Stimulated activated naive CD8-positive, alpha-beta T cell treated with anti-CD3 and anti-CD28 coated beads, Interleukin-15, amount 100 ng/mL, for 72 hours (primary cell): ENCODE results near the gene CTRL.

Experiments
- ATAC-seq: fragments of 150-1000 bp; cut with Tn5 transposase; 2 replicates; pipeline ENCODE4 v1.10.0; 2021; ENCODE audit warnings: mild to moderate bottlenecking, moderate library complexity
- DNase-seq, 2 donors: peaks; one replicate each; pipeline ENCODE4 v3.0.0; 2021 to 2022
- H3K27ac Mint-ChIP-seq, 2 donors: one replicate each; pipeline ENCODE4 v1.8.0; 2022; ENCODE audit warnings: mild to moderate bottlenecking in 2 of 2, mixed read lengths in 2 of 2, moderate library complexity in 2 of 2
- H3K27me3 Mint-ChIP-seq: one replicate; pipeline ENCODE4 v1.8.0; 2022; ENCODE audit warnings: mixed read lengths
- H3K4me1 Mint-ChIP-seq: one replicate; pipeline ENCODE4 v1.8.0; 2022; ENCODE audit warnings: mild to moderate bottlenecking, mixed read lengths
- H3K4me3 Mint-ChIP-seq, 2 donors: one replicate each; pipeline ENCODE4 v1.8.0; 2022; ENCODE audit warnings: mild to moderate bottlenecking in 2 of 2, mixed read lengths in 2 of 2, moderate library complexity in 1 of 2
- H3K9me3 Mint-ChIP-seq, 2 donors: one replicate each; pipeline ENCODE4 v1.8.0; 2022; ENCODE audit warnings: mixed read lengths in 2 of 2

Gene CTRL

GRCh38 chr16:67902831-67903230, 28.8 kb downstream of the CTRL start:
- no peaks in the 10 kb centered on the region for H3K9me3 Mint-ChIP-seq
- H3K27ac Mint-ChIP-seq, result no peak overlapping the region
- DNase-seq (no peak), ATAC-seq (no peak)
- H3K27me3 Mint-ChIP-seq, result no peaks in the 10 kb centered on the region
- peaks cover 7% of the 10 kb centered on the region for H3K4me1 Mint-ChIP-seq
- H3K4me3 Mint-ChIP-seq, result no peak overlapping the region

GRCh38 chr16:67901734-67902133, 29.9 kb downstream of the CTRL start:
- Mint-ChIP-seq H3K4me1 (peaks cover 8% of the 10 kb centered on the region), H3K27me3 (no peaks in the 10 kb centered on the region), H3K27ac (peak overlapping the region in 1 of 2 donors; percentile 59), H3K9me3 (no peaks in the 10 kb centered on the region), H3K4me3 (no peak overlapping the region)
- DNase-seq (no peak), ATAC-seq (no peak)

GRCh38 chr16:67897231-67897630, 34.4 kb downstream of the CTRL start:
- H3K27ac Mint-ChIP-seq, result no peak overlapping the region
- H3K9me3 Mint-ChIP-seq, result no peaks in the 10 kb centered on the region
- H3K4me1 Mint-ChIP-seq, result peaks cover 29% of the 10 kb centered on the region
- DNase-seq (no peak), ATAC-seq (no peak)
- no peaks in the 10 kb centered on the region for H3K27me3 Mint-ChIP-seq
- no peak overlapping the region for H3K4me3 Mint-ChIP-seq

GRCh38 chr16:67893743-67894399, 37.8 kb downstream of the CTRL start:
- Mint-ChIP-seq H3K4me1 (peaks cover 29% of the 10 kb centered on the region), H3K4me3 (peak overlapping the region; percentile 86 to 99), H3K27ac (peak overlapping the region; percentile 98 to 99), H3K27me3 (no peaks in the 10 kb centered on the region), H3K9me3 (no peaks in the 10 kb centered on the region)
- ATAC-seq (no peak), DNase-seq (no peak)

- ATAC-seq (peak; percentile 99), DNase-seq (peak; percentile 87 to 92)
- Mint-ChIP-seq H3K9me3 (no peaks in the 10 kb centered on the region), H3K27me3 (no peaks in the 10 kb centered on the region), H3K27ac (peak within 1 kb of the TSS; percentile 98 to 99), H3K4me1 (peaks cover 29% of the 10 kb centered on the region), H3K4me3 (peak within 1 kb of the TSS; percentile 86 to 99)
These were observed 38.5 kb downstream of the CTRL start, which contains the start of gene PSKH1 for GRCh38 chr16:67892899-67893742. PSKH1 (plus strand) TSS chr16:67893254; CDS start chr16:67908750, 15,496 bp downstream.

- H3K27ac Mint-ChIP-seq, result no peak overlapping the region
- H3K4me3 Mint-ChIP-seq, result peak overlapping the region; percentile 86 to 99
- peaks cover 27% of the 10 kb centered on the region for H3K4me1 Mint-ChIP-seq
- H3K27me3 Mint-ChIP-seq, result no peaks in the 10 kb centered on the region
- H3K9me3 Mint-ChIP-seq, result no peaks in the 10 kb centered on the region
- DNase-seq (no peak), ATAC-seq (no peak)
These were observed 39.3 kb downstream of the CTRL start for GRCh38 chr16:67892375-67892774.

- Mint-ChIP-seq H3K9me3 (no peaks in the 10 kb centered on the region), H3K27me3 (no peaks in the 10 kb centered on the region), H3K27ac (no peak overlapping the region), H3K4me3 (no peak overlapping the region), H3K4me1 (peaks cover 8% of the 10 kb centered on the region)
- no peak for DNase-seq
- no peak for ATAC-seq
These were observed 43.3 kb downstream of the CTRL start for GRCh38 chr16:67888331-67888730.

GRCh38 chr16:67886387-67886786, 45.3 kb downstream of the CTRL start:
- no peak for ATAC-seq
- Mint-ChIP-seq H3K27me3 (no peaks in the 10 kb centered on the region), H3K4me3 (no peak overlapping the region), H3K9me3 (no peaks in the 10 kb centered on the region), H3K4me1 (no peaks in the 10 kb centered on the region), H3K27ac (peak overlapping the region in 1 of 2 donors; percentile 20)
- no peak for DNase-seq

GRCh38 chr16:67885976-67886375, 45.7 kb downstream of the CTRL start:
- H3K27me3 Mint-ChIP-seq, result no peaks in the 10 kb centered on the region
- H3K9me3 Mint-ChIP-seq, result no peaks in the 10 kb centered on the region
- no peak for DNase-seq
- no peak for ATAC-seq
- no peak overlapping the region for H3K4me3 Mint-ChIP-seq
- H3K4me1 Mint-ChIP-seq, result no peaks in the 10 kb centered on the region
- H3K27ac Mint-ChIP-seq, result no peak overlapping the region

GRCh38 chr16:67885545-67885944, 46.1 kb downstream of the CTRL start:
- Mint-ChIP-seq H3K27me3 (no peaks in the 10 kb centered on the region), H3K4me1 (no peaks in the 10 kb centered on the region), H3K9me3 (no peaks in the 10 kb centered on the region), H3K27ac (no peak overlapping the region), H3K4me3 (no peak overlapping the region)
- ATAC-seq, result no peak
- no peak for DNase-seq

- H3K27ac Mint-ChIP-seq, result peak within 1 kb of the TSS in 1 of 2 donors; percentile 67
- DNase-seq (no peak), ATAC-seq (no peak)
- no peaks in the 10 kb centered on the region for H3K9me3 Mint-ChIP-seq
- no peak within 1 kb of the TSS for H3K4me3 Mint-ChIP-seq
- no peaks in the 10 kb centered on the region for H3K4me1 Mint-ChIP-seq
- no peaks in the 10 kb centered on the region for H3K27me3 Mint-ChIP-seq
These were observed 47.0 kb downstream of the CTRL start, which contains the start of gene NRN1L for GRCh38 chr16:67884684-67885083. NRN1L (plus strand) TSS chr16:67884885; CDS start chr16:67884904, 19 bp downstream.

GRCh38 chr16:67883872-67884261, 47.8 kb downstream of the CTRL start:
- H3K9me3 Mint-ChIP-seq, result no peaks in the 10 kb centered on the region
- no peak overlapping the region for H3K27ac Mint-ChIP-seq
- H3K4me3 Mint-ChIP-seq, result no peak overlapping the region
- no peaks in the 10 kb centered on the region for H3K27me3 Mint-ChIP-seq
- H3K4me1 Mint-ChIP-seq, result no peaks in the 10 kb centered on the region
- DNase-seq (peak; percentile 71 to 73), ATAC-seq (peak; percentile 84)

- Mint-ChIP-seq H3K27me3 (no peaks in the 10 kb centered on the region), H3K4me3 (no peak overlapping the region), H3K27ac (no peak overlapping the region), H3K4me1 (no peaks in the 10 kb centered on the region), H3K9me3 (no peaks in the 10 kb centered on the region)
- peak; percentile 32 for ATAC-seq
- DNase-seq, result no peak
These were observed 48.4 kb downstream of the CTRL start for GRCh38 chr16:67883146-67883871.

GRCh38 chr16:67882374-67883145, 49.1 kb downstream of the CTRL start:
- Mint-ChIP-seq H3K27me3 (no peaks in the 10 kb centered on the region), H3K9me3 (no peaks in the 10 kb centered on the region), H3K4me1 (no peaks in the 10 kb centered on the region), H3K4me3 (no peak overlapping the region), H3K27ac (no peak overlapping the region)
- DNase-seq (no peak), ATAC-seq (no peak)

- ATAC-seq (no peak), DNase-seq (no peak)
- no peak overlapping the region for H3K27ac Mint-ChIP-seq
- H3K4me3 Mint-ChIP-seq, result no peak overlapping the region
- no peaks in the 10 kb centered on the region for H3K27me3 Mint-ChIP-seq
- no peaks in the 10 kb centered on the region for H3K9me3 Mint-ChIP-seq
- H3K4me1 Mint-ChIP-seq, result no peaks in the 10 kb centered on the region
These were observed 50.0 kb downstream of the CTRL start for GRCh38 chr16:67881621-67882161.
